ENCODE measurements around the gene RBM23. TPM values are rescaled to one million over a fixed set of nuclear protein-coding genes. Genes with fewer than 3 reads are reported as not detected.

RBM23 gene
- total RNA-seq, 1 experiment from 2014 or later = 57.6 TPM

GRCh38 chr14:22890416-22890815 is 28.5 kb downstream of the RBM23 start:
- Mint-ChIP-seq H3K4me1 (ENCODE audit: insufficient read depth, unreplicated experiment) (peaks cover 18% of the 10 kb centered on the region), H3K27me3 (ENCODE audit: insufficient read depth, unreplicated experiment) (no peaks in the 10 kb centered on the region), H3K36me3 (ENCODE audit: insufficient read depth, unreplicated experiment) (peaks cover 6% of the 10 kb centered on the region), H3K27ac (ENCODE audit: low read depth, unreplicated experiment) (peak overlapping the region; percentile 29), H3K4me3 (ENCODE audit: unreplicated experiment) (peak overlapping the region; percentile 2), H3K9me3 (ENCODE audit: unreplicated experiment) (no peaks in the 10 kb centered on the region)
- no TSS peak for BruUV-seq (replicated peaks)
- POLR2A ChIA-PET = interaction anchor here (0.6 to 10.8 kb wide), 9 partner anchors 9 to 271 kb away, joined by 3 to 116 read pairs (median 5); partner anchors contain the start of genes LRP10, OXA1L and RBM23
- CTCF ChIA-PET = interaction anchor here (0.6 to 9.9 kb wide), 10 partner anchors 11 to 334 kb away, joined by 4 to 100 read pairs (median 6); partner anchors contain the start of gene LRP10
- intact Hi-C loops (cut with micrococcal nuclease) = no loop called here
- DNase-seq (ENCODE audit: unreplicated experiment) = no peak
- TF ChIP-seq CTCF (IDR thresholded peaks at IDR 0.05; ENCODE audit: unreplicated experiment) = no peak

- Mint-ChIP-seq H3K4me3 (ENCODE audit: unreplicated experiment) (no peak overlapping the region), H3K27ac (ENCODE audit: low read depth, unreplicated experiment) (peak overlapping the region; percentile 31), H3K27me3 (ENCODE audit: insufficient read depth, unreplicated experiment) (no peaks in the 10 kb centered on the region), H3K4me1 (ENCODE audit: insufficient read depth, unreplicated experiment) (peaks cover 18% of the 10 kb centered on the region), H3K9me3 (ENCODE audit: unreplicated experiment) (no peaks in the 10 kb centered on the region), H3K36me3 (ENCODE audit: insufficient read depth, unreplicated experiment) (peaks cover 6% of the 10 kb centered on the region)
- BruUV-seq (replicated peaks) = no TSS peak
- no peak for TF ChIP-seq CTCF (IDR thresholded peaks at IDR 0.05; ENCODE audit: unreplicated experiment)
- ChIA-PET POLR2A (interaction anchor here (0.9 to 10.8 kb wide), 7 partner anchors 9 to 51 kb away, joined by 3 to 116 read pairs (median 8); partner anchors contain the start of genes LRP10 and RBM23), CTCF (interaction anchor here (0.6 to 9.9 kb wide), 19 partner anchors 8 to 332 kb away, joined by 3 to 100 read pairs (median 4); partner anchors contain the start of genes HAUS4, LRP10 and PRMT5)
- DNase-seq (ENCODE audit: unreplicated experiment) = no peak
- intact Hi-C loops (cut with micrococcal nuclease) = no loop called here
Measured at GRCh38 chr14:22888662-22889061, 30.3 kb downstream of the RBM23 start.

GRCh38 chr14:22887990-22888378 is 31.0 kb downstream of the RBM23 start:
- intact Hi-C loops (cut with micrococcal nuclease) = loop anchor here (1.0 kb wide), 1 partner anchor 16 kb away; no protein-coding TSS in a partner anchor
- H3K36me3 Mint-ChIP-seq (ENCODE audit: insufficient read depth, unreplicated experiment) = peaks cover 6% of the 10 kb centered on the region
- TF ChIP-seq CTCF (IDR thresholded peaks at IDR 0.05; ENCODE audit: unreplicated experiment) = no peak
- peak overlapping the region; percentile 31 for H3K27ac Mint-ChIP-seq (ENCODE audit: low read depth, unreplicated experiment)
- no peaks in the 10 kb centered on the region for H3K9me3 Mint-ChIP-seq (ENCODE audit: unreplicated experiment)
- H3K4me1 Mint-ChIP-seq (ENCODE audit: insufficient read depth, unreplicated experiment) = peaks cover 18% of the 10 kb centered on the region
- BruUV-seq (replicated peaks) = no TSS peak
- DNase-seq (ENCODE audit: unreplicated experiment) = no peak
- H3K27me3 Mint-ChIP-seq (ENCODE audit: insufficient read depth, unreplicated experiment) = no peaks in the 10 kb centered on the region
- ChIA-PET POLR2A (interaction anchor here (0.5 to 10.8 kb wide), 10 partner anchors 9 to 89 kb away, joined by 3 to 116 read pairs (median 4); partner anchors contain the start of genes LRP10, PRMT5 and RBM23), CTCF (interaction anchor here (0.6 to 9.9 kb wide), 13 partner anchors 8 to 332 kb away, joined by 3 to 100 read pairs (median 4); partner anchors contain the start of genes HAUS4, LRP10 and PRMT5)
- peak overlapping the region; percentile 95 for H3K4me3 Mint-ChIP-seq (ENCODE audit: unreplicated experiment)

GRCh38 chr14:22887260-22887989 is 31.5 kb downstream of the RBM23 start:
- H3K27ac Mint-ChIP-seq (ENCODE audit: low read depth, unreplicated experiment) = peak overlapping the region; percentile 90
- peak; percentile 96 for DNase-seq (ENCODE audit: unreplicated experiment)
- TSS peak; percentile 79 for BruUV-seq (replicated peaks)

More at GRCh38 chr14:22887260-22887989, 31.5 kb downstream of the RBM23 start:
- Mint-ChIP-seq H3K9me3 (ENCODE audit: unreplicated experiment) (no peaks in the 10 kb centered on the region), H3K36me3 (ENCODE audit: insufficient read depth, unreplicated experiment) (peaks cover 6% of the 10 kb centered on the region), H3K4me1 (ENCODE audit: insufficient read depth, unreplicated experiment) (peaks cover 18% of the 10 kb centered on the region), H3K27me3 (ENCODE audit: insufficient read depth, unreplicated experiment) (no peaks in the 10 kb centered on the region), H3K4me3 (ENCODE audit: unreplicated experiment) (peak overlapping the region; percentile 95)
- ChIA-PET CTCF (interaction anchor here (0.6 to 9.9 kb wide), 8 partner anchors 9 to 331 kb away, joined by 3 to 100 read pairs (median 6); partner anchors contain the start of gene LRP10), POLR2A (interaction anchor here (0.5 to 10.8 kb wide), 10 partner anchors 10 to 90 kb away, joined by 3 to 116 read pairs (median 7); partner anchors contain the start of genes LRP10, PRMT5 and RBM23)
- TF ChIP-seq CTCF (IDR thresholded peaks at IDR 0.05; ENCODE audit: unreplicated experiment) = no peak
- intact Hi-C loops (cut with micrococcal nuclease) = loop anchor here (1.0 kb wide), 1 partner anchor 15 kb away; no protein-coding TSS in a partner anchor

Data from MCF 10A (cell line).